Upper lobe of left lung (tissue), 4 donors: ENCODE data around the gene DENND1A.

Experiments used
- CTCF ChIP-seq, 6 experiments: fragments of 450-650 bp in 4 of 6; fragments of 200-600 bp in 2 of 6; sonication (generic) in 2 of 6; IDR thresholded peaks; one replicate each; pipeline ENCODE4 v1.5.1; 2016 to 2019; ENCODE audit warnings: antibody characterized with exemption in 6 of 6
- POLR2A ChIP-seq, 4 donors: fragments of 450-650 bp; IDR thresholded peaks; one replicate each; pipeline ENCODE4 v1.5.1; 2016 to 2017; ENCODE audit warnings: antibody characterized with exemption in 4 of 4, mild to moderate bottlenecking in 2 of 4

- TF ChIP-seq POLR2A (IDR thresholded peaks at IDR 0.05) (no peak), CTCF (IDR thresholded peaks at IDR 0.05) (no peak)
Observed at GRCh38 chr9:123852403-123852802, 77.5 kb downstream of the DENND1A start.
